Upper lobe of left lung (tissue), 6 donors: ENCODE results near the gene PIBF1. TPM values are rescaled to one million over a fixed set of nuclear protein-coding genes. Genes with fewer than 3 reads are reported as not detected.
"Not testable (repeated sequence)": the region's sequence is repeated elsewhere in the genome, so short reads cannot be mapped to it uniquely, and the experiment has no call there.

Experiments
- ATAC-seq, 2 donors: fragments of 200-7000 bp; cut with Tn5 transposase; one replicate each; pipeline ENCODE4 v1.9.1; 2022; ENCODE audit warnings: mild to moderate bottlenecking in 2 of 2, moderate library complexity in 2 of 2; ENCODE audit not compliant: low FRiP score in 2 of 2
- DNase-seq, 2 donors: peaks; one replicate each; pipeline ENCODE4 v3.0.0-alpha.2; 2019 to 2020
- H3K27ac ChIP-seq, 4 donors: fragments of 200-600 bp; sonication (generic); one replicate each; pipeline ENCODE4 v1.5.1; 2016 to 2019
- H3K27me3 ChIP-seq, 4 donors: fragments of 200-600 bp; sonication (generic); one replicate each; pipeline ENCODE4 v1.5.1; 2017 to 2019
- H3K36me3 ChIP-seq, 4 donors: fragments of 200-600 bp; sonication (generic); one replicate each; pipeline ENCODE4 v1.5.1; 2016 to 2019
- H3K4me1 ChIP-seq, 4 donors: fragments of 200-600 bp; sonication (generic); one replicate each; pipeline ENCODE4 v1.5.1; 2018 to 2019
- H3K4me3 ChIP-seq, 4 donors: fragments of 200-600 bp; sonication (generic); one replicate each; pipeline ENCODE4 v1.5.1; 2017 to 2019; ENCODE audit warnings: mild to moderate bottlenecking in 2 of 4, moderate library complexity in 1 of 4
- H3K9me3 ChIP-seq, 4 donors: fragments of 200-600 bp; sonication (generic); one replicate each; pipeline ENCODE4 v1.5.1; 2018 to 2019
- EP300 ChIP-seq, 4 donors: sonication (generic); formaldehyde crosslinking; IDR thresholded peaks; one replicate each; pipeline ENCODE4 v1.5.1; 2017; ENCODE audit warnings: antibody characterized with exemption in 4 of 4, control low read depth in 2 of 4
- POLR2A ChIP-seq, 4 donors: fragments of 450-650 bp; IDR thresholded peaks; one replicate each; pipeline ENCODE4 v1.5.1; 2016 to 2017; ENCODE audit warnings: antibody characterized with exemption in 4 of 4, mild to moderate bottlenecking in 2 of 4
- POLR2AphosphoS5 ChIP-seq, 2 donors: sonication (generic); formaldehyde crosslinking; IDR thresholded peaks; one replicate each; pipeline ENCODE4 v1.5.1; 2017; ENCODE audit warnings: antibody characterized with exemption in 2 of 2
- WGBS, 2 donors: methylation state at CpG; one replicate each; pipeline ENCODE4 v1.1.5; 2017 to 2018; 5-methylcytosine and 5-hydroxymethylcytosine counted together
- total RNA-seq, 6 donors: library from RNA; depleted of rRNA in 4 of 6; stranded (reverse); fragments of >200 nt in 4 of 6; gene quantifications; one replicate each; pipeline versions ENCODE4 v1.1.0 to v1.2.1, GENCODE V29; 2016 to 2021
- TF ChIP-seq, protein P1 (sequence below), 6 experiments: fragments of 450-650 bp in 4 of 6; fragments of 200-600 bp in 2 of 6; sonication (generic) in 2 of 6; IDR thresholded peaks; one replicate each; pipeline ENCODE4 v1.5.1; 2016 to 2019; ENCODE audit warnings: antibody characterized with exemption in 6 of 6
- donor health status: DM: no; HTN: no; CAD: no; lungs with moderate emphysema.
- donor health status: DM: no; HTN: yes; CAD: no; lungs with severe emphysema.

PIBF1 gene
- total RNA-seq, 6 donors from 2014 or later, result 14.1 to 80.7 (median 21.4) TPM

DNA sequence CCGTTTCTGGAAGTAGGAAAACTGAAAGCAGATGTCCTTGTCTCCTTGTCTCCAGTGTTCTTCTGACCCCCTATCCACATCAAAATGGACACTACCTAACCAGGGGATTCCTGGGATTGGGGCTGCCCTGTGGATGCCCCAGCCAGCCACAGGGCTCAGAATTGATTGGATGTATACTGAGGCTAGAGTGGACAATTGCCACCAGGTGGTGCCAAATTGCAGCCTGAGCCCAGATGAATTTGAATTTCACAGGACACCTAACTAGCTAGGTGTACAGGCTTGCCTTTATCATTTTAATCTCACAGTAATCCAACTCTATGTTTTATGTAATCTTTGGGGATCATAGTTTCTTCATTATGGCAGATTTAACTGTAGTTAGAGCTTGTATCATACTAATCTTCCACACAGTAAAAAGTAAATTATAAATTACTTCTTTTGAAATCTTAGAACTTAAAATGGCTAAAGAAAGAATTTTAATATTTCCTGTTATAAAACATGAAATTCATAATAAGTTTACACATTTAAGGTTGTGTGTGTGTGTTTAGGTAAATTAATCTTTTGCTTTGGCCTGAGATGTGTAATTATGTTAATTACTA, 58.0 kb downstream of the PIBF1 start:
- 88 to 90% methylated on average over 1 of the region's 1 CpG for WGBS, 2 donors
- peak in 1 of 2 donors; percentile 58 for DNase-seq
- H3K36me3 ChIP-seq, result peaks cover 0 to 35% (median 9%) of the 10 kb centered on the region in 4 donors

DNA sequence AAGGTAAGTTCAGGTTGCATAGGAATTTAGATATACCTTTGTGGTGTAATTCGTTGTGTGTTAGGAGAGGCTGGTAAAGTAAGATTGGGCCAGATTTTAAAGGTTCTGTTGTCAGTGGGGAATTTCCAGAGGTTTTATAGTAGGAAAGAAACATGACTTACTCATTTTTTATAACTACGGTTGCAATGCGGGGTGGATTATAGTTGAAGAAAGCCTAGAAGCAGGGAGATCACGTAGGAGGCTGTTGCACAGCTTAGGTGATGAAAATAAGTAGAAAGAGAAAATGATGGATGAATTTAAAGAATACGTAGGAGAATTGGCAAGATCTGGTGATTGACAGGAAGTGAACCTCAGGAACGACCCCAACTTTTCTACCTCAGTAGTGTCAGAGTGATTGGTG, 61.1 kb downstream of the PIBF1 start:
- H3K27ac ChIP-seq, result no peak overlapping the region
- 93 to 94% methylated on average over 6 of the region's 6 CpGs for WGBS, 2 donors
- no peaks in the 10 kb centered on the region for H3K9me3 ChIP-seq
- no peaks in the 10 kb centered on the region for H3K27me3 ChIP-seq
- peaks cover 0 to 45% (median 8%) of the 10 kb centered on the region in 4 donors for H3K36me3 ChIP-seq
- ATAC-seq (no peak), DNase-seq (no peak)
- TF ChIP-seq EP300 (IDR thresholded peaks at IDR 0.05) (no peak), POLR2AphosphoS5 (IDR thresholded peaks at IDR 0.05) (no peak), POLR2A (IDR thresholded peaks at IDR 0.05) (no peak)
- TF ChIP-seq, protein P1, sequence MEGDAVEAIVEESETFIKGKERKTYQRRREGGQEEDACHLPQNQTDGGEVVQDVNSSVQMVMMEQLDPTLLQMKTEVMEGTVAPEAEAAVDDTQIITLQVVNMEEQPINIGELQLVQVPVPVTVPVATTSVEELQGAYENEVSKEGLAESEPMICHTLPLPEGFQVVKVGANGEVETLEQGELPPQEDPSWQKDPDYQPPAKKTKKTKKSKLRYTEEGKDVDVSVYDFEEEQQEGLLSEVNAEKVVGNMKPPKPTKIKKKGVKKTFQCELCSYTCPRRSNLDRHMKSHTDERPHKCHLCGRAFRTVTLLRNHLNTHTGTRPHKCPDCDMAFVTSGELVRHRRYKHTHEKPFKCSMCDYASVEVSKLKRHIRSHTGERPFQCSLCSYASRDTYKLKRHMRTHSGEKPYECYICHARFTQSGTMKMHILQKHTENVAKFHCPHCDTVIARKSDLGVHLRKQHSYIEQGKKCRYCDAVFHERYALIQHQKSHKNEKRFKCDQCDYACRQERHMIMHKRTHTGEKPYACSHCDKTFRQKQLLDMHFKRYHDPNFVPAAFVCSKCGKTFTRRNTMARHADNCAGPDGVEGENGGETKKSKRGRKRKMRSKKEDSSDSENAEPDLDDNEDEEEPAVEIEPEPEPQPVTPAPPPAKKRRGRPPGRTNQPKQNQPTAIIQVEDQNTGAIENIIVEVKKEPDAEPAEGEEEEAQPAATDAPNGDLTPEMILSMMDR (IDR thresholded peaks at IDR 0.05), result no peak
- no peak overlapping the region for H3K4me3 ChIP-seq
- H3K4me1 ChIP-seq, result no peaks in the 10 kb centered on the region

More for the DNA sequence above, 58.0 kb downstream of the PIBF1 start:
- Histone ChIP-seq H3K4me3 (no peak overlapping the region), H3K27me3 (no peaks in the 10 kb centered on the region), H3K27ac (no peak overlapping the region), H3K9me3 (no peaks in the 10 kb centered on the region), H3K4me1 (no peaks in the 10 kb centered on the region)
- TF ChIP-seq EP300 (IDR thresholded peaks at IDR 0.05), result no peak
- TF ChIP-seq, protein P1 (IDR thresholded peaks at IDR 0.05), result peak in 5 of 6 experiments; percentile 39 to 65 (median 56)
- ATAC-seq, result peak; percentile 36 to 69

GRCh38 chr13:72845148-72845547, 63.2 kb downstream of the PIBF1 start:
- H3K4me3 ChIP-seq, H3K27me3 ChIP-seq, H3K9me3 ChIP-seq, H3K4me1 ChIP-seq, H3K27ac ChIP-seq, DNase-seq, ATAC-seq: not testable (repeated sequence)
- 96 to 100% methylated on average over 2 of the region's 2 CpGs for WGBS, 2 donors
- peaks cover 0 to 49% (median 8%) of the 10 kb centered on the region in 4 donors for H3K36me3 ChIP-seq

GRCh38 chr13:72849571-72849970, 67.6 kb downstream of the PIBF1 start:
- Histone ChIP-seq H3K36me3 (peaks cover 6 to 50% (median 15%) of the 10 kb centered on the region in 4 donors), H3K9me3 (no peaks in the 10 kb centered on the region), H3K4me1 (no peaks in the 10 kb centered on the region), H3K27ac (no peak overlapping the region), H3K27me3 (no peaks in the 10 kb centered on the region), H3K4me3 (no peak overlapping the region)
- ATAC-seq (no peak), DNase-seq (no peak)
- 93 to 100% methylated on average over 1 of the region's 1 CpG for WGBS, 2 donors
- TF ChIP-seq POLR2AphosphoS5 (IDR thresholded peaks at IDR 0.05), result no peak
- TF ChIP-seq EP300 (IDR thresholded peaks at IDR 0.05), result no peak
- TF ChIP-seq, protein P1 (IDR thresholded peaks at IDR 0.05), result no peak
- no peak for TF ChIP-seq POLR2A (IDR thresholded peaks at IDR 0.05)

GRCh38 chr13:72850959-72851677, 69.2 kb downstream of the PIBF1 start:
- no peak for TF ChIP-seq POLR2A (IDR thresholded peaks at IDR 0.05)
- TF ChIP-seq, protein P1 (IDR thresholded peaks at IDR 0.05), result no peak
- TF ChIP-seq POLR2AphosphoS5 (IDR thresholded peaks at IDR 0.05), result no peak
- TF ChIP-seq EP300 (IDR thresholded peaks at IDR 0.05), result no peak
- Histone ChIP-seq H3K4me1 (no peaks in the 10 kb centered on the region), H3K4me3 (no peak overlapping the region), H3K27ac (no peak overlapping the region), H3K9me3 (no peaks in the 10 kb centered on the region), H3K36me3 (peaks cover 0 to 37% (median 15%) of the 10 kb centered on the region in 4 donors), H3K27me3 (no peaks in the 10 kb centered on the region)
- ATAC-seq (peak in 1 of 2 donors; percentile 16), DNase-seq (peak in 1 of 2 donors; percentile 46)
- 95 to 97% methylated on average over 6 to 18 of the region's 18 CpGs for WGBS, 2 donors
